Right lobe of liver (tissue), 4 donors: ENCODE data around the gene VPS11.

Experiments
- CTCF ChIP-seq, 4 donors: fragments of 200-600 bp in 3 of 4; fragments of 450-650 bp in 1 of 4; IDR thresholded peaks; one replicate each; pipeline versions ENCODE4 v1.5.1 to v1.8.0; 2016 to 2022; ENCODE audit warnings: antibody characterized with exemption in 4 of 4, mild to moderate bottlenecking in 2 of 4
- POLR2A ChIP-seq: fragments of 450-650 bp; IDR thresholded peaks from one replicate; pipeline ENCODE4 v1.6.1; 2017; ENCODE audit warnings: antibody characterized with exemption, mild to moderate bottlenecking
- donor health status: DM: no; HTN: no; CAD: no.
- donor health status: DM: no; HTN: no; CAD: no.
- donor health status: DM: no; HTN: yes; CAD: no.

- TF ChIP-seq CTCF (IDR thresholded peaks at IDR 0.05) (no peak), POLR2A (no peak)
Measured at GRCh38 chr11:119107538-119108145, 40.0 kb downstream of the VPS11 start.
